ENCODE results near the gene TEAD1. TPM values are rescaled to one million over a fixed set of nuclear protein-coding genes. Genes with fewer than 3 reads are reported as not detected.

TEAD1 gene
- total RNA-seq, 1 donor: 176 TPM

DNA sequence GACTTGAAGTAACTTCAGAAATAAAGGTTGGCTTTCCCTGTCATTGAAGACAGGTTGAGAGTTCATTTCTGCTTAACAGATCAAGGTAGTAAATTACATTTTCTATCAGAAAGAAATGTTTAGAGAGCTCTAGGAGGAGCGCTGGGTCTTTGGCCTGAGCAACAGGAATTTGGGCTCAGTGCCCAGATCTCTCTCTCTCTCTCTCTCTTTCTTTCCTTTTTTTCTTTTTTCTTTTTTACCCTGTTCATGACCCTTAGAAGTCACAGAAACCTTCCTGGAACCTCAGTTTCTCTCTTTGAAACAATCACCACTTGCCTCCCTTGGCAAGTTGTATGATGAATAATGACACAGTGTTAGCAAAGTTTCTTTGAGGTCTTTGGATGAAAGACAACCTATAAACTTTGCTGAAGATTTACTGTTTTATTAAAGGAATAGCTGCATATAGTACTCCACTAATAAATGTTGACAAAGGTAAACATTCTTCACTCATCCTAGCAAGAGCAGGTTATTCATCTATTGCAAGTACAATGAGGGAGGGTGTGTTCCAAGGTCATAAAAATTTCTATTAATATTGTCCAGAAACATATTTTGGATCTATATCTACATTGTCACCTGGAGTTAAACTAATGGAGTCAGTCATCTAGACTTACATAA, 299.4 kb downstream of the TEAD1 start:
- no peak overlapping the region for H3K27ac ChIP-seq (ENCODE audit: low read depth, low read length)
- no peak overlapping the region for H2AFZ ChIP-seq (ENCODE audit: low read length)
- no peaks in the 10 kb centered on the region for H3K9me3 ChIP-seq (ENCODE audit: low read depth, low read length)
- no peak overlapping the region for H3K4me2 ChIP-seq (ENCODE audit: insufficient read depth, low read length)
- H3K4me3 ChIP-seq (ENCODE audit: insufficient read depth, low read length): no peak overlapping the region
- peaks cover 20% of the 10 kb centered on the region for H3K27me3 ChIP-seq (ENCODE audit: insufficient read depth, low read length)
- TF ChIP-seq, protein P1, sequence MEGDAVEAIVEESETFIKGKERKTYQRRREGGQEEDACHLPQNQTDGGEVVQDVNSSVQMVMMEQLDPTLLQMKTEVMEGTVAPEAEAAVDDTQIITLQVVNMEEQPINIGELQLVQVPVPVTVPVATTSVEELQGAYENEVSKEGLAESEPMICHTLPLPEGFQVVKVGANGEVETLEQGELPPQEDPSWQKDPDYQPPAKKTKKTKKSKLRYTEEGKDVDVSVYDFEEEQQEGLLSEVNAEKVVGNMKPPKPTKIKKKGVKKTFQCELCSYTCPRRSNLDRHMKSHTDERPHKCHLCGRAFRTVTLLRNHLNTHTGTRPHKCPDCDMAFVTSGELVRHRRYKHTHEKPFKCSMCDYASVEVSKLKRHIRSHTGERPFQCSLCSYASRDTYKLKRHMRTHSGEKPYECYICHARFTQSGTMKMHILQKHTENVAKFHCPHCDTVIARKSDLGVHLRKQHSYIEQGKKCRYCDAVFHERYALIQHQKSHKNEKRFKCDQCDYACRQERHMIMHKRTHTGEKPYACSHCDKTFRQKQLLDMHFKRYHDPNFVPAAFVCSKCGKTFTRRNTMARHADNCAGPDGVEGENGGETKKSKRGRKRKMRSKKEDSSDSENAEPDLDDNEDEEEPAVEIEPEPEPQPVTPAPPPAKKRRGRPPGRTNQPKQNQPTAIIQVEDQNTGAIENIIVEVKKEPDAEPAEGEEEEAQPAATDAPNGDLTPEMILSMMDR (IDR thresholded peaks at IDR 0.05; ENCODE audit: extremely low read depth, low read depth, low read length): no peak
- DNase-seq (ENCODE audit: insufficient read length, low spot score, missing footprints): no peak
- H3K4me1 ChIP-seq (ENCODE audit: insufficient read depth, low read length): no peaks in the 10 kb centered on the region
- no peaks in the 10 kb centered on the region for H4K20me1 ChIP-seq (ENCODE audit: insufficient read depth, low read length)
- no peaks in the 10 kb centered on the region for H3K79me2 ChIP-seq (ENCODE audit: insufficient read depth, low read length)
- H3K36me3 ChIP-seq (ENCODE audit: insufficient read depth, low read length): no peaks in the 10 kb centered on the region

DNA sequence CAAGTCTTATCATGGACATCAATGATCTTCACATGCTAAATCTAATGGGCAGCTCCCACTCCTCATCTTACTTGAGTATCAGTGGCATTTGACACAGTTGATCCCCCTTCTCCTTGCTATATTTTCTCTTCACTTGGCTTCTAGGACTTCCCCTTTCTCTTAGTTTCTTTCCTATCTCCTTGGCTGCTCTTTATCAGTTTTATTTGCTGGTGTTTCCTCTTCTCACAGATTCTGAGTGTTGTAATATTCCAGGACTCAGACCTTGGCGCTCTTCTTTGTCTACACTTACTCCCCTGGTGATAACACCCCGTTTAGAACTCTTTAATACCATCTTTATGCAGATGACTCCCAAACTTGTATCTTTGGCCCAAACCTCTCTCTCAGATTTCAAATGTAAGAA, 301.0 kb downstream of the TEAD1 start:
- TF ChIP-seq, protein P1 (IDR thresholded peaks at IDR 0.05; ENCODE audit: extremely low read depth, low read depth, low read length): no peak
- Histone ChIP-seq H3K27me3 (ENCODE audit: insufficient read depth, low read length) (peaks cover 25% of the 10 kb centered on the region), H3K4me3 (ENCODE audit: insufficient read depth, low read length) (no peak overlapping the region), H2AFZ (ENCODE audit: low read length) (no peak overlapping the region), H3K36me3 (ENCODE audit: insufficient read depth, low read length) (no peaks in the 10 kb centered on the region), H3K27ac (ENCODE audit: low read depth, low read length) (no peak overlapping the region), H3K79me2 (ENCODE audit: insufficient read depth, low read length) (no peaks in the 10 kb centered on the region), H3K9me3 (ENCODE audit: low read depth, low read length) (no peaks in the 10 kb centered on the region), H4K20me1 (ENCODE audit: insufficient read depth, low read length) (no peaks in the 10 kb centered on the region), H3K4me2 (ENCODE audit: insufficient read depth, low read length) (no peak overlapping the region), H3K4me1 (ENCODE audit: insufficient read depth, low read length) (no peaks in the 10 kb centered on the region)
- no peak for DNase-seq (ENCODE audit: insufficient read length, low spot score, missing footprints)

DNA sequence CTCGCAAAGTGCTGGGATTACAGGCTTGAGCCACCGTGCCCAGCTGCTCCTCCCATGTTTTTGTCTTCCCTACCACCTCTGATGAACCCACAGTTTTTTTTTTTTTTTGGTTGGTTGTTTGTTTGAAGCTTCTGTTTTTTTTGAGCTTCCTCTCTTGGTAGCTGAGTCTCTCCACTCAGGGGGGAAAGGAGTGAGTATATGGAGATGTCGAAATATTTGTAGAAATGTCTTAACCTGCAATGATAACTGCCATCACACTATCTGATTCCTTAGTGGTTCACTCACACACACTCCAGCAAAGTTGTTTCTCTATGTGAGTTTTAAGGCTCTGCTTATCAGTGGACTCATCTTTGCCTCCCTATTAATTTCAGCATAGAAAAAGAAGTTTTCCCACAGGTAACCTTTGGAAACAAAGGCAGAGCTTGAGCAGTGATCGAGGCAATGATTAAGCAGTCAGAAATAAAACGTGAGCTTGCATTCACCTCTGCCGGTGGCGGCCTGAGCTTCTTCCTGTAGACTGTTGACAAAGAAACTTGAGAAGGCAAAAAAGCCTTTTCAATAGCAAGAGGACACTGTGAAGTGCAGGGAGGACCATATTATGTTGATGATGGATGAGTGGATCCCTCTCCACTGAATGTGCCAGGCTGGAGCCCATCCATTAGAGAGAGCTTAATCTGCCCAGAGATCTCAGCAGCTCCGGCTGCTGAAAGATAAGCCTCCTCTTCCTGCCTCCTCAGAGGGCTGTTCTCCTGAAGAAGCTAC, 305.9 kb downstream of the TEAD1 start:
- H2AFZ ChIP-seq (ENCODE audit: low read length): no peak overlapping the region
- H3K79me2 ChIP-seq (ENCODE audit: insufficient read depth, low read length): no peaks in the 10 kb centered on the region
- peaks cover 38% of the 10 kb centered on the region for H3K27me3 ChIP-seq (ENCODE audit: insufficient read depth, low read length)
- no peak overlapping the region for H3K4me3 ChIP-seq (ENCODE audit: insufficient read depth, low read length)
- DNase-seq (ENCODE audit: insufficient read length, low spot score, missing footprints): no peak
- no peak overlapping the region for H3K4me2 ChIP-seq (ENCODE audit: insufficient read depth, low read length)
- TF ChIP-seq, protein P1 (IDR thresholded peaks at IDR 0.05; ENCODE audit: extremely low read depth, low read depth, low read length): no peak
- no peak overlapping the region for H3K27ac ChIP-seq (ENCODE audit: low read depth, low read length)
- H3K36me3 ChIP-seq (ENCODE audit: insufficient read depth, low read length): no peaks in the 10 kb centered on the region
- H3K9me3 ChIP-seq (ENCODE audit: low read depth, low read length): no peaks in the 10 kb centered on the region
- no peaks in the 10 kb centered on the region for H3K4me1 ChIP-seq (ENCODE audit: insufficient read depth, low read length)
- H4K20me1 ChIP-seq (ENCODE audit: insufficient read depth, low read length): no peaks in the 10 kb centered on the region
